ENCODE data around the gene ERN1. TPM values are rescaled to one million over a fixed set of nuclear protein-coding genes. Genes with fewer than 3 reads are reported as not detected.

The ERN1 gene
- total and polyA plus RNA-seq, 2 of the 13 experiments (the other 11 are each of a cell fraction or from before 2014, with no cell fraction given), result 6.0 to 12.7 TPM

- no peak for TF ChIP-seq KLF15 (CRISPR knock-in tag; IDR thresholded peaks at IDR 0.05; ENCODE audit: borderline replicate concordance)
- no peak for TF ChIP-seq ZNF782 (CRISPR knock-in tag; IDR thresholded peaks at IDR 0.05; ENCODE audit: borderline replicate concordance)
- TF ChIP-seq ATF7 (IDR thresholded peaks at IDR 0.05), result no peak
- TF ChIP-seq ATF7 (CRISPR knock-in tag; IDR thresholded peaks at IDR 0.05), result no peak
- no peak for TF ChIP-seq JUNB (CRISPR knock-in tag; IDR thresholded peaks at IDR 0.05; ENCODE audit: borderline replicate concordance)
- TF ChIP-seq MYC (CRISPR knock-in tag; IDR thresholded peaks at IDR 0.05; ENCODE audit: borderline replicate concordance), result no peak
- TF ChIP-seq, protein P1, sequence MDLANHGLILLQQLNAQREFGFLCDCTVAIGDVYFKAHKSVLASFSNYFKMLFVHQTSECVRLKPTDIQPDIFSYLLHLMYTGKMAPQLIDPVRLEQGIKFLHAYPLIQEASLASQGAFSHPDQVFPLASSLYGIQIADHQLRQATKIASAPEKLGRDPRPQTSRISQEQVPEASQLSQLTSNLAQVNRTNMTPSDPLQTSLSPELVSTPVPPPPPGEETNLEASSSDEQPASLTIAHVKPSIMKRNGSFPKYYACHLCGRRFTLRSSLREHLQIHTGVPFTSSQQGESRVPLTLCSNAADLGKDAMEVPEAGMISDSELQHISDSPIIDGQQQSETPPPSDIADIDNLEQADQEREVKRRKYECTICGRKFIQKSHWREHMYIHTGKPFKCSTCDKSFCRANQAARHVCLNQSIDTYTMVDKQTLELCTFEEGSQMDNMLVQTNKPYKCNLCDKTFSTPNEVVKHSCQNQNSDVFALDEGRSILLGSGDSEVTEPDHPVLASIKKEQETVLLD (CRISPR knock-in tag; IDR thresholded peaks at IDR 0.05; ENCODE audit: low read depth), result no peak
- TF ChIP-seq ARNT2 (CRISPR knock-in tag; IDR thresholded peaks at IDR 0.05; ENCODE audit: low read depth), result no peak
- no peak for TF ChIP-seq ZNF788 (CRISPR knock-in tag; IDR thresholded peaks at IDR 0.05; ENCODE audit: borderline replicate concordance)
- no peak for TF ChIP-seq DZIP1 (CRISPR knock-in tag; IDR thresholded peaks at IDR 0.05)
- no peak for TF ChIP-seq ZNF234 (CRISPR knock-in tag; conservative IDR thresholded peaks at IDR 0.05)
- peak; percentile 64; the same call in 1 of the 2 replicates for TF ChIP-seq ZNF3 (CRISPR knock-in tag; IDR thresholded peaks at IDR 0.05)
Observed at GRCh38 chr17:64024781-64025731, 104.9 kb downstream of the ERN1 start (continued).

All from HepG2 (cell line).